Adrenal gland (tissue), 5 donors: Measurements from ENCODE around the gene PRKN.

ENCODE experiments used
- POLR2A ChIP-seq, 2 donors: fragments of 450-650 bp; IDR thresholded peaks; one replicate each; pipeline ENCODE4 v1.6.1; 2017; ENCODE audit warnings: antibody characterized with exemption in 2 of 2, mild to moderate bottlenecking in 2 of 2, moderate library complexity in 1 of 2
- TF ChIP-seq, protein P1 (sequence below), 6 experiments: fragments of 450-650 bp in 4 of 6; fragments of 200-600 bp in 2 of 6; sonication (generic) in 1 of 6; IDR thresholded peaks; 1 replicate in 5 of 6; 2 replicates in 1 of 6; pipeline versions ENCODE4 v1.5.1 to v1.8.0; 2016 to 2021; ENCODE audit warnings: antibody characterized with exemption in 6 of 6, mild to moderate bottlenecking in 2 of 6, moderate library complexity in 1 of 6
- donor health status: DM: no; HTN: no; CAD: no.

DNA sequence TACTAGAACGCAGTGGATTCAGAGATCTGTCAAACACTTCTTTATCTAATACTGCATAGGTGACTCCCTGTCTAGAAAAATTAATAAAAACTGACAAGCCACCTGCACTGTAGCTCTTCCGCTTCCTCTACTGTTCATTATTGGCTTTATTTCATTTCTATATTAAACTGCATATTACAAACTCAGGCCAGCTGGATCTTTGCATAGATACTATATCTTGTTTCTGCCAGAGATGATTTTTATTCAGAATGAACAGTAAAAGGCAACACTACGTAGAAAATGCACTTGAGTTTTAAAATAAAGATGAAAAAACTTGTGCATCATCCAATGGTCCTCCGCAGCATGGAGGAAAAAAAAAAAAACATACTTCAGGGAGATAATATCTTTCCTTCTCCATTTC, 508.3 kb downstream of the PRKN start:
- TF ChIP-seq, protein P1, sequence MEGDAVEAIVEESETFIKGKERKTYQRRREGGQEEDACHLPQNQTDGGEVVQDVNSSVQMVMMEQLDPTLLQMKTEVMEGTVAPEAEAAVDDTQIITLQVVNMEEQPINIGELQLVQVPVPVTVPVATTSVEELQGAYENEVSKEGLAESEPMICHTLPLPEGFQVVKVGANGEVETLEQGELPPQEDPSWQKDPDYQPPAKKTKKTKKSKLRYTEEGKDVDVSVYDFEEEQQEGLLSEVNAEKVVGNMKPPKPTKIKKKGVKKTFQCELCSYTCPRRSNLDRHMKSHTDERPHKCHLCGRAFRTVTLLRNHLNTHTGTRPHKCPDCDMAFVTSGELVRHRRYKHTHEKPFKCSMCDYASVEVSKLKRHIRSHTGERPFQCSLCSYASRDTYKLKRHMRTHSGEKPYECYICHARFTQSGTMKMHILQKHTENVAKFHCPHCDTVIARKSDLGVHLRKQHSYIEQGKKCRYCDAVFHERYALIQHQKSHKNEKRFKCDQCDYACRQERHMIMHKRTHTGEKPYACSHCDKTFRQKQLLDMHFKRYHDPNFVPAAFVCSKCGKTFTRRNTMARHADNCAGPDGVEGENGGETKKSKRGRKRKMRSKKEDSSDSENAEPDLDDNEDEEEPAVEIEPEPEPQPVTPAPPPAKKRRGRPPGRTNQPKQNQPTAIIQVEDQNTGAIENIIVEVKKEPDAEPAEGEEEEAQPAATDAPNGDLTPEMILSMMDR (IDR thresholded peaks at IDR 0.05): no peak
- TF ChIP-seq POLR2A (IDR thresholded peaks at IDR 0.05): no peak
